CD4-positive, CD25-positive, alpha-beta regulatory T cell (primary cell): ENCODE measurements around the gene CCL1. TPM values are rescaled to one million over a fixed set of nuclear protein-coding genes. Genes with fewer than 3 reads are reported as not detected.

Source experiments
- polyA plus RNA-seq, 4 donors: library from polyadenylated mRNA; unstranded; fragments of 300-500 nt; fragmentation: Illumina TruSeq; gene quantifications; one replicate each; pipeline ENCODE4 v1.2.3, GENCODE V29; 2021
- total RNA-seq: library from RNA; stranded (reverse); gene quantifications from one replicate; pipeline ENCODE4 v1.2.3, GENCODE V29; 2022

The CCL1 gene
- total and polyA plus RNA-seq, 5 donors from 2014 or later: not detected

Other genes with a start within 250 kb of the CCL1 start
- not detected for gene CCL2, start 107.9 kb downstream of the CCL1 start, total RNA-seq
- gene CCL2, start 107.9 kb downstream of the CCL1 start, polyA plus RNA-seq: not detected
- not detected for gene CCL7, start 93.0 kb downstream of the CCL1 start, total RNA-seq
- not detected for gene CCL7, start 93.0 kb downstream of the CCL1 start, polyA plus RNA-seq
- gene CCL11, start 77.5 kb downstream of the CCL1 start, total RNA-seq: not detected
- gene CCL11, start 77.5 kb downstream of the CCL1 start, polyA plus RNA-seq: not detected
- not detected for gene CCL8, start 43.8 kb downstream of the CCL1 start, total RNA-seq
- gene CCL8, start 43.8 kb downstream of the CCL1 start, polyA plus RNA-seq: not detected
- not detected for gene CCL13, start 6.8 kb downstream of the CCL1 start, total RNA-seq
- gene CCL13, start 6.8 kb downstream of the CCL1 start, polyA plus RNA-seq: not detected
- gene TMEM132E, start 216.3 kb upstream of the CCL1 start, total RNA-seq: not detected
- under 1 TPM; 0.06 to 0.55 (median 0.25) TPM for gene TMEM132E, start 216.3 kb upstream of the CCL1 start, polyA plus RNA-seq